Keratinocyte (primary cell): ENCODE data around the gene SLC10A3. TPM values are rescaled to one million over a fixed set of nuclear protein-coding genes. Genes with fewer than 3 reads are reported as not detected.

ENCODE experiments used
- DNase-seq: peaks from one replicate; pipeline ENCODE4 v3.0.0-alpha.2; 2011; ENCODE audit warnings: low read depth, missing footprints, low spot score
- FAIRE-seq: peaks from 2 replicates; lab custom pipeline; 2011; peaks lifted over from hg19 to GRCh38; lab: Jason Lieb, UNC
- H2AFZ ChIP-seq: 2 replicates; pipeline ENCODE4 v1.6.0; 2012; ENCODE audit warnings: low read length, control low read depth, inconsistent platforms; ENCODE audit not compliant: control insufficient read depth
- H3K27ac ChIP-seq: 2 replicates; pipeline ENCODE4 v1.5.1; 2011; ENCODE audit warnings: low read length; ENCODE audit not compliant: control insufficient read depth, insufficient read depth
- H3K27me3 ChIP-seq: 3 replicates; pipeline ENCODE4 v1.6.0; 2011; ENCODE audit warnings: low read length; ENCODE audit not compliant: control insufficient read depth, insufficient read depth; ENCODE audit errors: extremely low read depth
- H3K36me3 ChIP-seq, 2 experiments: 2 replicates in 1 of 2; 3 replicates in 1 of 2; pipeline ENCODE4 v1.5.1; 2011; ENCODE audit warnings: low read length in 2 of 2, mild to moderate bottlenecking in 1 of 2; ENCODE audit not compliant: control insufficient read depth in 2 of 2, insufficient read depth in 2 of 2; ENCODE audit errors: extremely low read depth in 1 of 2
- H3K4me1 ChIP-seq: 3 replicates; pipeline ENCODE4 v1.5.1; 2011; ENCODE audit warnings: low read length; ENCODE audit not compliant: control insufficient read depth, insufficient read depth; ENCODE audit errors: extremely low read depth
- H3K4me2 ChIP-seq: 3 replicates; pipeline ENCODE4 v1.6.0; 2011; ENCODE audit warnings: low read depth, low read length; ENCODE audit not compliant: control insufficient read depth, insufficient read depth; ENCODE audit errors: extremely low read depth
- H3K4me3 ChIP-seq, 3 experiments: fragments of 200-600 bp in 1 of 3; sonication (generic) in 1 of 3; 2 replicates in 2 of 3; 3 replicates in 1 of 3; pipeline ENCODE4 v1.5.1; 2011 to 2016; ENCODE audit warnings: low read length in 3 of 3, mild to moderate bottlenecking in 3 of 3, control low read depth in 2 of 3, inconsistent platforms in 1 of 3, low read depth in 1 of 3, mixed read lengths in 1 of 3, mixed run types in 1 of 3, moderate library complexity in 1 of 3; ENCODE audit not compliant: control insufficient read depth in 2 of 3, insufficient read depth in 2 of 3; ENCODE audit errors: extremely low read depth in 1 of 3
- H3K79me2 ChIP-seq: 2 replicates; pipeline ENCODE4 v1.6.0; 2012; ENCODE audit warnings: low read length; ENCODE audit not compliant: control insufficient read depth, insufficient read depth
- H3K9ac ChIP-seq: 3 replicates; pipeline ENCODE4 v1.6.0; 2011; ENCODE audit warnings: low read length; ENCODE audit not compliant: control insufficient read depth, insufficient read depth; ENCODE audit errors: extremely low read depth
- H3K9me1 ChIP-seq: 3 replicates; pipeline ENCODE4 v1.6.0; 2011; ENCODE audit warnings: low read length; ENCODE audit not compliant: control insufficient read depth, insufficient read depth; ENCODE audit errors: extremely low read depth
- H3K9me3 ChIP-seq: 2 replicates; pipeline ENCODE4 v1.5.1; 2012; ENCODE audit warnings: low read depth, low read length; ENCODE audit not compliant: control insufficient read depth
- H4K20me1 ChIP-seq: 3 replicates; pipeline ENCODE4 v1.6.0; 2011; ENCODE audit warnings: low read length; ENCODE audit not compliant: control insufficient read depth, insufficient read depth; ENCODE audit errors: extremely low read depth
- CTCF ChIP-seq, 3 experiments: IDR thresholded peaks in 1 of 3; conservative IDR thresholded peaks in 1 of 3; optimal IDR thresholded peaks in 1 of 3; 2 replicates in 2 of 3; 3 replicates in 1 of 3; pipeline versions ENCODE3 to v1.5.1; 2011; ENCODE audit warnings: low read length in 3 of 3, mild to moderate bottlenecking in 3 of 3, moderate library complexity in 2 of 3, control low read depth in 1 of 3, inconsistent platforms in 1 of 3; ENCODE audit not compliant: insufficient read depth in 2 of 3; ENCODE audit errors: extremely low read depth in 1 of 3
- EZH2 ChIP-seq: IDR thresholded peaks from one replicate; pipeline ENCODE4 v1.6.1; 2012; ENCODE audit warnings: inconsistent platforms, mild to moderate bottlenecking, low read length, moderate library complexity
- dilution Hi-C: fragments of 300-500 bp; cut with MboI; formaldehyde crosslinking; loops from one replicate; pipeline ENCODE4 v1.7.0; 2020; ENCODE audit warnings: low sequenced_read_pairs; ENCODE audit not compliant: extremely low pct_ligation_motif_present
- polyA plus RNA-seq, 5 experiments: library from polyadenylated mRNA; depleted of rRNA in 3 of 5; stranded (reverse) in 3 of 5; stranded (forward) in 1 of 5; unstranded in 1 of 5; fragments of >200 nt; gene quantifications; 1 replicate in 1 of 5; 2 replicates in 3 of 5; 3 replicates in 1 of 5; pipeline versions ENCODE4 v1.2.1 to v1.2.3, GENCODE V29; 2011 to 2012; ENCODE audit warnings: missing spikeins in 2 of 5, low read depth in 1 of 5, low replicate concordance in 1 of 5

SLC10A3 gene
- polyA plus RNA-seq, 1 donor (not counting 4 experiments of a cell fraction or from before 2014, with no cell fraction given): 8.1 TPM

- no peaks in the 10 kb centered on the region for H3K9me1 ChIP-seq
- H2AFZ ChIP-seq: no peak overlapping the region
- dilution Hi-C loops: no loop called here
- DNase-seq (no peak), FAIRE-seq (no peak)
- TF ChIP-seq EZH2: no peak
- TF ChIP-seq CTCF (optimal IDR thresholded peaks at IDR 0.05 in 1 of 3, IDR thresholded peaks at IDR 0.05 in 1 of 3, conservative IDR thresholded peaks at IDR 0.05 in 1 of 3; ENCODE audit: extremely low read depth in 1 of 3, insufficient read depth in 2 of 3, low read length in 3 of 3): no peak
- H3K27ac ChIP-seq: no peak overlapping the region
- no peaks in the 10 kb centered on the region for H3K9me3 ChIP-seq
- H4K20me1 ChIP-seq: no peaks in the 10 kb centered on the region
- H3K27me3 ChIP-seq: no peaks in the 10 kb centered on the region
- no peak overlapping the region for H3K9ac ChIP-seq
- H3K79me2 ChIP-seq: peaks cover 8% of the 10 kb centered on the region
- peaks cover 6% of the 10 kb centered on the region for H3K4me1 ChIP-seq
- no peak overlapping the region for H3K4me3 ChIP-seq
- peaks cover 5 to 8% of the 10 kb centered on the region in 2 experiments for H3K36me3 ChIP-seq
- no peak overlapping the region for H3K4me2 ChIP-seq
Observed at GRCh38 chrX:154483325-154483724, 7.1 kb downstream of the SLC10A3 start.

- H2AFZ ChIP-seq: no peak overlapping the region
- H3K4me1 ChIP-seq: peaks cover 6% of the 10 kb centered on the region
Observed at GRCh38 chrX:154482786-154483185, 7.6 kb downstream of the SLC10A3 start.

More at GRCh38 chrX:154482786-154483185, 7.6 kb downstream of the SLC10A3 start:
- TF ChIP-seq EZH2 (no peak), CTCF (optimal IDR thresholded peaks at IDR 0.05 in 1 of 3, IDR thresholded peaks at IDR 0.05 in 1 of 3, conservative IDR thresholded peaks at IDR 0.05 in 1 of 3; ENCODE audit: extremely low read depth in 1 of 3, insufficient read depth in 2 of 3, low read length in 3 of 3) (no peak)
- H3K36me3 ChIP-seq: peaks cover 5 to 8% of the 10 kb centered on the region in 2 experiments
- H4K20me1 ChIP-seq: no peaks in the 10 kb centered on the region
- no peak for FAIRE-seq
- DNase-seq: no peak
- no peak overlapping the region for H3K27ac ChIP-seq
- H3K4me2 ChIP-seq: no peak overlapping the region
- H3K27me3 ChIP-seq: no peaks in the 10 kb centered on the region
- H3K79me2 ChIP-seq: peaks cover 8% of the 10 kb centered on the region
- no peaks in the 10 kb centered on the region for H3K9me1 ChIP-seq
- H3K4me3 ChIP-seq: no peak overlapping the region
- no peak overlapping the region for H3K9ac ChIP-seq
- dilution Hi-C loops: no loop called here
- H3K9me3 ChIP-seq: no peaks in the 10 kb centered on the region
